Stimulated activated CD8-positive, alpha-beta memory T cell treated with anti-CD3 and anti-CD28 coated beads, Interleukin-15, amount 100 ng/mL, for 4 hours (primary cell): ENCODE data around the gene R3HCC1L.

Source experiments
- DNase-seq, 2 donors: peaks; one replicate each; pipeline ENCODE4 v3.0.0-alpha.2; 2020; ENCODE audit warnings: low read depth in 2 of 2

The R3HCC1L gene

DNA sequence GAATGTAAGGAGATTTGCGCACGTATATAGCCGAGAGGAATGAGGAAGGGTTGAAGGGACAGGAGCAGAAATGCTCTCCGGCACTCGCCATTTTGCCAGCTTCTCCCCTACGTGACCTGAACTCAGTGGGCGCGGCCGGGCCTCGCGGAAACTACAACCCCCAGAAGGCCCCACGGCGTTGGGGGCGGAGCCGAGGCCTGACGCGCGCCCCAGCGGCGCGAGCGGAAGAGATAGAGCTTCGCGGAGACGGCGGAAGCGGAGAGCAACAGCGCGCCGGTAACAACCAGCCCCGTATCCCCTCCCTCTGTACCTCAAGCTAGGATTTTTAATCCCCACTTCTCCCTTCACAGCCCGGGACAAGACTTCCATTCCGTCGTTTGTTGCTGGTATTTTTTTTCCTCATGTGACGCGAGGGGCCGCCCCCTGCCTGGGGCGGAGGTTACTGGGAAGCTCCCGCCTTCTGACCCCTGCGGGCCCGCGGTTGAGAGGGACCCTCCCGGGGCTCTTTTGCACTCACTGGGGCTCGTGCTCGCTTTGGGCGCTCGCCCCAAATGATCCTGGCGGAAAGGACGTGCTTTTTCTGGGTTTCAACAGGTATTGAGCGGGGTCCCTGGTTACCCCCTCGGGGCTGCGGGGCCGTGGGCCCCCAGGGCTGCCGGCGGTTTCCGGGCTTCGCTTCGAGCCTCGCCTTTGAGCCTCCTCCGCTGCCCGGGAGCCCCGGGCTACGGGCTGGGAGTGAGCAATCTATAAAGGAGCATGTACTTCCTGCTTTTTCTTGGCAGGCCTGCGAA is at the start of gene R3HCC1L:
Gene R3HCC1L (plus strand): TSS at position 227 of the 791 bp plus-strand sequence. CDS start 73,458 bp downstream, outside the sequence.
- DNase-seq = peak; percentile 81 to 86

DNA sequence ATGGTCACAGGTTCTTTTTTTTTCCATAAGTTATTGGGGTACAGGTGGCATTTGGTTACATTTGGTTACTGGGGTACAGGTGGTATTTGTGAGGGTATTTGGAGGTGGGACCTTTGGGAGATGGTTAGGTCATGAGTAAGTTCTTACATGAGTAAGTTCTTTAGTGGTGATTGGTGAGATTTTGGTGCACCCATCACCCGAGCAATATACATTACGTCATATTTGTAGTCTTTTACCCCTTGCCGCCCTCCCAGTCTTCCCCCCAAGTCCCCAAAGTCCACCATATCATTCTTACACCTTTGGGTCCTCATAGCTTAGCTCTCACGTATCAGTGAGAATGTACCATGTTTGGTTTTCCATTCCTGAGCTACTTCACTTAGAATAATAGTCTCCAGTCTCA is 49.2 kb upstream of the R3HCC1L start:
- DNase-seq = no peak

DNA sequence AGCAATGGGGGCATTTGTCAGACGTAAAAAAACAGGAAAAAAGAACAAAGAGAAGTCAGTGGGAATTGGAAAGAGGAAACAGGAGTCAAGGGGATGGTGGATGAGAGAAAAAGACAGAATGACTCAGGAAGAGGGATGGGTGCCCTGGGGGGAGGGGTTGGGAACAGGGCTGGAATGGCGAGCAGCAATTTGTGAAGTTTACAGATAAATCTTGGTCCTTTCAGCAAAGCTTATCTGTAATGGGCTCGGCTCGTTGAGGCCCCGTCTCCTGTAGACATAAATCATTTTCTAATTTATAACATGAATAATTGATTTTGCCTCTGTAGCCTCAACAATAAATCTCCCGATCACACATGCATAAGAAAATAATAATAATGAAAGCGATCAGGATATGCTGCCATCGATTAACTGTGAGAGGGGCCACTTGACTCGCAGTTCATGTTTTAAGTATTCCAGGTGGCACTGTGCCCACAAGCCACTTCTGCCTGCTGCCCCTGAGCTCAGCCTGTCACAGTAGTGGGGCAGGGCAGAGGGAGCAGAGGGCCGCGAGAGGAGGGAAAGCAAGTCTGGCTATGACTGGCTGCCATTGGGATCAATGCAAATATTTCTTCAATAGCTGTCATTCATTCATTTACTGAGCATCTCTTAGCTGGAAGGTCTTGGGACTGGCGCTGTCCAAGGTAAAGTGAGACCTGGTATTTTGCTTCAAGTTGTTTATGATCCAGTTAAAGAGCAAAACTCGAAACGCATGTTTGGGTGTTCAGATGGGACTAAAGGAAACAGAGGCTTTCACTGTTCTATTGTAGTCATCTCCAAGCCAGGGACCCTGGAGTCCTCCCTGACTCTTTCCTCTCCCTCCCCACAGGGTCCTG is 47.4 kb upstream of the R3HCC1L start:
- no peak for DNase-seq

DNA sequence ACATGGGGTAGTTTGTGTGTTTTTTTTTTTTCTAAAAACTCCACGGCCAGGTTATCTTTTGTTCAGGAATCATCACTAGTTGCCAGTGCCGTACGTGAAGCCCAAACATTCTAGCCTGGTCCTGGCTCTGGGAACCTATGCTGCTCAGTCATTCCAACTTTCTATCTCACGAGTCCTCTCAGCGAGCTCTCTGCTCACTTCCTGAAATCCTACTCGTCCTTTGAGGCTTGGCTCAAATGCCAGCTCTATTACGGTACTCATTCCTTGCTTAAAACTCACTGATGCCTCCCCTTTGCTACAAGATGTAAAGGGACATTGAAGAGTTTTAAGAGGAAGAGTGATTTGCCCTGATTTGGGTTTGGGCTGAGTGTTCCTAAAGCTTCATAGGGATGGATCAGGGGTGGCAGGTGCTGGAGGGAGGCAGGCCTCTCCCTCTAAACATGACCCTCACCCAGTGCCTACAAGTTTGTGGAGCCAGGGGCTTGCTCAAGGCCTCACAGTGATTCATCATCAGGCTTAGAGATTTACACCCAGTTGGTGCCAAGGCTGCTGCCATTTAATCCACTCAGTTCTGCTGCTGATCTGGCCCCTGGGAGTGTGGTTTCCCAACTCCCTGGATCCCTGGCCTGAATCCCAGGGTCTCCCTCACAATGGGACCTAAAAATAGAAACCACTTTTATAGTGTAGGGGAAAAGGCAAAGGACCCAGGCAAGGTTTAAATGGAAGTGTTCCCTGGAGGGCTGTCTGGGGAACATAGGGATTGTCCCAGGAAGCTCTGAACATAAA is 46.1 kb upstream of the R3HCC1L start:
- no peak for DNase-seq

DNA sequence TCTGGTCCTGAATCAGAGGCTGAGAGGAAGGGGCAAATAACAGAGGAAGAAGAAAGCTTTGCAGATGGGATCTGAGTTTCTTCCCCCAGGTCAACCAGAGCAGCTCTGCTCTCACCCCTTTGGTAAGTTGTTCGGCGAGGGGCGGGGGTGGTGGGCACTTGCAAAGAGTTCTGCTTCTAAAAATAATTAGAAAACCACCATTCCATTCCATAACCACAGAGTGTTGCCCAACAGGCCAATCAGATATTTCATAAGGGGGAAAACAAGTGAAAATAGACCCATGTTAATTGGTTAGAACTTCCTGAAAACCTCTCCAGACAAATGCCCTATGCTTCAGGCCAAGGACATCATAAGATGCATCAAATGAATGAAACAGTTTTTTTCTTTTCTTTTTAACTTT is 43.6 kb upstream of the R3HCC1L start:
- no peak for DNase-seq

DNA sequence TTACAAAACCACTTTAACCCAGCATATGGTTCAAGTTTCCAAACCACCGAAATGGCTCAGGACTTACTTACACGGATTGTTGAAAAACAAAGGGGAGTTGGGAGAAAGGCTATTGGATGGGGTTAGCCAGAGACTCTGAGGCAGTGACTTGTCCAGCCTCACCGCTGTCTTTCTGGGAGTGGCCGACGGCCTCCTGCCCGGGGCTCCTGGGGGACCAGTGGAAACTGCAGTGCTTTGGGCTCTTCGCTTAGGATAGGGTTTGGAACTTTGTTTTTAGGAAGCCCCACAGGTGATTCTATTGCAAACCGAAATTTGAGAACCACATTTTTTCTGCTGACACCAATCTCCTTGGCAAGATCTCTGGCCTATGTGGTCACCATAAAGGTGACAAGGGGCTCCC is 38.1 kb upstream of the R3HCC1L start:
- no peak for DNase-seq

DNA sequence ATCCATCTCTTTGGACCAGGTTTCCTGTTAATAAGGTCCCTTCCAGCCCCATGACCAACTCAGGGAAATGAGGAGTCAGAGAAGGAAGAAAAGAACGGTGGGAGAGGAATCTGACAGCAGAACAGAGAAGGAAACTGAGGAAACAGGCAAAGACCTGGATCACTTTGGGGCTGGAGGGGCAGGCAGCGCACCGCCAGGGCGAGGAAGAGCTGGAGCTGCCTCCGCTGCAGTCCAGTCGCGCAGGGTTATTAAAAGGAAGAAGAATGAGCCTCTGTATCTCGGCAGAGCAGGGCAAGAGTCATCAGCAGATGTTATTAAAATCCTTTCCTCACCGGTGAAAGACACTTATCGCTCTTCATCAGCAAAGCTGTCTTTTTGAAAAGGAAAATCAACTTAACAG is 37.7 kb upstream of the R3HCC1L start:
- no peak for DNase-seq

DNA sequence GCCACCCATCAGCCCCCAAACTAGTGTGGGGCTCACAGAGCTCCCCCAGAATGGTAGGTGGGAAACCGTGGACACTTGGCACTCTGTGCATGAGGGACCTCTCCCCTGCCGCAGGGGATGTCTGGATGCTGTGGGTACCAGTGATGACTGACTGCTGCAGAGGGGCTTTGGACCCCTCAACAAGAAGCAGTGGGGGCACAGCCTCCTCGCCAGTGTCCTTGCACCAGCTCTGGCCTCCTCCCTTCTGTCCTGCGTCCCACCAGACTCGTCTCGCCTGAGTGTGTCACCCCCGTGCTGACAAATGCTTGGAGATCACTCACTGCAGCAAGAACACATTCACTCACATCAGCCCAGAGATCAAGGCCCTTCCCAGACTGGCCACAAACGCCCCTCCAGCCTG is 37.3 kb upstream of the R3HCC1L start:
- DNase-seq = no peak

DNA sequence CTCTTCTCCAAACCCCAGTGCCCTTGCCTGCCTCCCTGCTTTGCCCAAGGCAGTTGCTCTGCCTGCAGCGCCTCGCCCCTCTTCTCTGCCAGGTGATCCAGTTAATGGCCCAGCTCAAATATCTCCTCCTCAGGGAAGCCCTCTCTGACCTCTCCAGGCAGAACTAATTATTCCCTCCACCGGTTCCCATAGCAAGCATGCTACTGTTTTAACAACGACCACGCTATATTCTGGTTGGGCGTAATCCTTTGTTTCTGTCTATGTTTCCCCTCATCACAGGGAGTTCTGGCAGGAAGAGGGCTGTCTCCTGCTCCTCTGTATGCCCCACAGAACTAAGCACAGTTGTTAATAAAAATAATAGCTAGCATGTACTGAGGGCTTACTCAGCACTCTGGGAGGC is 36.8 kb upstream of the R3HCC1L start:
- DNase-seq = no peak

DNA sequence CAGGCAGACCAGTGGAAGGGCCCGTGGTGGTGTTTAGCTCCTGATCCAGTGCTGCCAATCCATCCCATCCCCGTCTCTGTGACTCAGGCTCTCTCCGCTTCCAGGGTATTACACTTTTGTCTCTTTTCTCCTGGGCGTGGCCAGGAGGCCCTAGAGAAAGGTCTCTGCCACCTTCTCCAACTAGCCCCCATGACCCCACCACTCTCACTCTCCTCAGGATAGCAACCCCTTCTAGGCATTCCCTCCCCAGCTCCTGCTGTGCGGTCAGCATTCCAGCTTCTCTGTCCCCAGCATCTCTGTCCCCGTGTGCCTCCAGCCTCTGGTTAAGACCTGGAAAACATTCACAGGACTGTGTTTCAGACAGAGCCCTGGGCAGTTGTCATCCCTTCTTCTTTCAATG is 36.2 kb upstream of the R3HCC1L start:
- DNase-seq = no peak

DNA sequence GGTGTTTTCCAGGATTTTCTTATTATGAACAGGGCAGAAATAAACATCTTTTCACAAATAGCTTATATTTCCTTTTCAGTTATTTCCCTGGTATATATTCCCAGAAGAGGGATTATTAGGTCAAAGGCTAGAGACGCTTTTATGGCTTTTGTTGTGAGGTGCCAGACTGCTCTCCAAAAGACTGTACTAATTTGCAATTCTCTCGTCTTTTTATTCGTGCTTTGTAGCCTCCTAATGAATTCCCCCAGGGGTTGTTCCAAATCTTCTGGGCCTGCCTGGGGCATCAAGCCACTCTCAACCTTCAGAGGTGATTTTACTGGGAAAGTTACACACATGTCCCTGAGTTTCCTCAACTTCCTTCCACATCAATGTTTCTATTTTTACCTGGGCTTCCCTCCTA is 34.0 kb upstream of the R3HCC1L start:
- DNase-seq = no peak

DNA sequence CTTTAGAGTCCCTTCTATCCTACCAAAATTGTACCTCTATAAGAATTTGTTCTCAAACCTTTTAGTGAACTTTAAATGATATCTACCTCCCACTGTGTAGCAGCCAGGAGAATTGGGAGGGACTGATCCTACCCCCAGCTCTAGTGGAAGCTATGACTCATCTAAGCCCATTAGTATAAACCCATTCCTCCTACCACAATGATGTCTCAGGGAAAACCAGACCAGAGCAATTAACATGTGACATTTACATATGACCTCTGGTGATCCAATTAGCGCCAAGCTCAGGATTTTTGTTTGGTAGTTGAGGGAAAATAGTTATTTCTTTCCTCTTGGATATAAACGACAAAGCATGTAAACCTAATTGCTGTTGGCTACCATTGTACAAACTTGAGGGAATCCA is 33.1 kb upstream of the R3HCC1L start:
- no peak for DNase-seq

DNA sequence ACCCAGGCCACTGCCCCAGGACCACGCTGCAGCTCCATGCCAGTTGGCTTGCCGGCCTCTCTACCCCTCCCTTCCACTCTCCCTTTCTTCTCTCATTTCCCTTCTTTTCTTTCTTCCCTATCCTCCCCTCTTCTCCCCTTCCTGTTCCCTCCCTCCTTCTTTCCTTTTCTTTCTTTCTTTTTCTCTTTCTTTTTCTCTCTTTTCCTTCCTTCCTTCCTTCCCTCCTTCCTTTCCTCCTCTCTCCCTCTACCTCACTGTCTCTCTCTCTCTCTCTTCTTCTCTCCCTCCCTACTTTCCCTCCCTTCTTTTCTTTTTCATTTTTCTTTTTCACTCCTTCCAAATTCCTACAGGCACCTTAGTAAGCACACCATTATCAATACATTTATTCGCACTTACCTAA is 30.3 kb upstream of the R3HCC1L start:
- DNase-seq = no peak

DNA sequence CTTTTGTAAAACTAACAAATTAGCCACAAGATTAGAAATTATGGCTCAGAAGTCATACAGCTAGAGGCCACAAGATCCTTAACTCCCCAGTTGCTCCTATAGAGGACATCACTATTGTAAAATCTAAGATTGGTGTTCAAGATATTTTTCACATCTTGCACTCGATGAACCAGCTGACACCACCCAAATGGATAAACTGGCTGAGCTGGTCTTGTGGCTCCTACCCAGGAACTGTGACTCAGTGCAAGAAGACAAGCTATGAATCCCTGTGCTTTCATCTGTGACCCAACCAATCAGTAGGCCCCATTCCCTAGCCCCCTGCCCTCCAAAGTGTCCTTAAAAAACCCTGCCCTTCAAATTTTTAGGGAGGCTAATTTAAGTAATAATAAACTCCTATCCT is 27.9 kb upstream of the R3HCC1L start:
- no peak for DNase-seq

DNA sequence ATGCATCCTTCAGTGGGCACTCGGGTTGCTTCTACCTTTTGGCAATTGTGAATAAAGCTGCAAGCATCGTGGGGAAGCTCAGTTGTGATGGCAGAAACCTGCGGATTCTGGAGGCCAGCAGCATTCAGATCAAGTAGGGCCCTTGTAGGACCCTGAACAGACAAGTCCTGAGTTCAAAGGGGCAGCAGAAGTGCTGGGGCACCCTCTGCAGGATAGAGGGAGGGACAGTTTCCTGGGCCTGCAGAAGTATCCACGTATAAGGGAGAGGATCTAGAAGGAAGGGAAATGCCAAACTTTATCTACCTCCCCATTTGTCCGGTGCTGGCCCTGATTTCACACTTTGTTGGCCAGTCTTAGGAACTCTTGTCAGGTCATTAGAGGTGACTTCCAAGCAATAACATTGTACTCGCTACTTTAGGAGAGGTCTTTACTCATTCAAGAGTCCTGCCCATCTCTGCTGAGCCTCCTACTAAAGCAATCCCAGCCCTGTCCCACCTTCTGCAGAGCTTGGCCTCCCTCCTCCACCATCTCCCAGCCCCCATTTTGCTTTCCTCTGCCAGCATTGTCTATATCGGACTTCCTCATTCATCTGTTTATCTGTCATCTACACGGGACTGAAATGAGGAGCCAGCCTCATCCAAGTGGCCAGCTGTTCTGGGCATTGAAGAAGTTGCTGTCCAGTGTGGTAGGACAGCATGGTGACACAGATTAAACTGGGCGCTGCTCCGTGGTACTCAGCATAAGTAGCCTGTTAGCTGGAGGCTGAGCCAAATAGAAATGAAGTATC is 26.6 kb upstream of the R3HCC1L start:
- DNase-seq = no peak

DNA sequence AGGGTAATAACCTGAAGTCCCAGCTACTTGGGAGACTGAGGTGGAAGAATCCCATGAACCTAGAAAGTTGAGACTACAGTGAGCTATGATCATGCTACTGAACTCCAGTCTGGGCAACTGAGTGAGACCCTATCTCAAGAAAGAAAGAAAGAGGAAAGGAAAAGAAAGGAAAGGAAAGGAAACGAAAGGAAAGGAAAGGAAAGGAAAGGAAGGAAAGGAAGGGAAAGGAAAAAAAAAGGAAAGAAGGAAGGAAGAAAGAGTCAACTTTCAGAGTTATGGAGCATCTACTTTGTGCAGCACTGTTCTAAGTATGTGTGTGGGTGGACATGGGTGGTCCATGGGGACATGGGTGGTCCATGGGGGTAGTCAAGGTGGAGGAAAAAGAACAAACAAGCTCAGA is 24.1 kb upstream of the R3HCC1L start:
- DNase-seq = no peak

DNA sequence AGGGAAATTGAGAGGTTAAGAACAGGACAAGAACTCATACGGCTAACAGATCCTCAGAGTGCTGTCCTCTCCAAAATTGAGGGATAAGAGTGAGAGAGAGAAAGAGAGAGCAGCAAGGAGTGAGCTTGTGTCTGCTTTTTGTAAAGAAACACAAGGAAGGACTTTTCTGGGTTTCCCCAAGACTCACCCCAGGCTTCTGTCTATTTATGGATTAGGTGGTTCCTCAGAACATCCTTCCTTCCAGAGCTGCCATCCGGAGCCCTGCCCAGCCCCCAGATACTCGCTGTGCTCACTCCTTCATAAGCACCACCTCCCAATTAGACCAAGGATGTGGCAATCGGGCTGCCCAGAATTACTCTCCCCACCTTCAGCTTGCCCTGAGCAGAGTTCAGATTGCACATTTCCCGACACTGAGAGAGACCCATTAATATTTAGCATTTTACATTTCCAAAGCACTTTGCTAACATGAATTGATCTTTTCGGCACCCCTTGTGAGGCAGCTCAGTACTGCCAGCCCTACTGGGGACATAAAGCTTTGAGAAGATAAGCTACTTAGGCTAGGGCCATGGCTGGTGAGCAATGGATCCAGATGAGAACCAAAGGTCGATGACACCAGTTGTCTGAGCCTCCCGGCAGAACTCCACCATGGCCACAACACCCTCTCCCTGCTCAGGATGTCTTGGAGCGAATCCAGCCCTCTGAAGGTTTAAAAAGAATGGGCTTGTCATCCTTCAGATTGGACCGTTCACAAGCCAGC is 19.2 kb upstream of the R3HCC1L start:
- DNase-seq = no peak

DNA sequence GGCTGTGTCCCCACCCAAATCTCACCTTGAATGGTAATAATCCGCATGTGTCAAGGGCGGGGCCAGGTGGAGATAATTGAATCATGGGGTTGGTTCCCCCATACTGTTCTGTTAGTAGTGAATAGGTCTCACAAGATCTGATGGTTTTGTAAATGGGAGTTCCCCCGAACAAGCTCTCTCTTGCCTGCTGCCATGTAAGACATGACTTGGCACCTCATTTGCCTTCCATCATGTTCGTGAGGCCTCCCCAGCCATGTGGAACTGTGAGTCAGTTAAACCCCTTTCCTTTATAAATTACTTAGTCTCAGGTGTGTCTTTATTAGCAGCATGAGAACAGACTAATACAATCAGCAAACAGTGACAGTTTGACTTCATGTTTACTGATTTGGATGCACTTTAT is 14.6 kb upstream of the R3HCC1L start:
- no peak for DNase-seq

DNA sequence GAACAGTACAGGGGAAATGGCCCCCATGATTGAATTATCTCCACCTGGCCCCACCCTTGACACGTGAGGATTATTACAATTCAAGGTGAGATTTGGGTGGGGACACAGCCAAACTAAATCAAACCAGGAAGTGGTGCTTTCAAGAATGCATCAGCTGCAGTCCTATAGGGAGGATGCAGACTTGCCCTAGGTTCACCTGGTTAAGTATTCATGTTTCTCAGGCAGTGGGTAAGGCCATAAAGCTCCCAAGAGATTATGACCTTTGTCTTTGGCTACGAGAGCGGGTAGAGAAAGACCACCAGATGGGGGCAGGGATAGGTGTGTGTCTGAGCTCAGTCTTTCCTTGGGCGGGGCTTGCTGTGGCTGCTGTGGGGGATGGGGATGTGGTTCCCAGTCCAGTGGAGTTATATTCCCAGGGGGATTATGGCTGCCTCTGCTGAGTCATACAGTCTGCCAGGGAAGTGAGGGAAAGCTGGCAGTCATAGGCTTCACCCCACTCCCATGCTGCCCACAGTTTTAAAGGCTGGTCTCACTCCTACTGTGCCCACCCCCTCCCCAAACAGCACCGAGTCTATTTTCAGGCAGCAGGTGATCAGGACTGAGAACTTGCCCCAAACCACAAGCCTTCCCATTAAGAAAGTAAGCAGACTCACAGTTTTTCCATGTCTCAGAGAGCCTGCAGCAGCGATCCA is 8.4 kb upstream of the R3HCC1L start:
- no peak for DNase-seq

DNA sequence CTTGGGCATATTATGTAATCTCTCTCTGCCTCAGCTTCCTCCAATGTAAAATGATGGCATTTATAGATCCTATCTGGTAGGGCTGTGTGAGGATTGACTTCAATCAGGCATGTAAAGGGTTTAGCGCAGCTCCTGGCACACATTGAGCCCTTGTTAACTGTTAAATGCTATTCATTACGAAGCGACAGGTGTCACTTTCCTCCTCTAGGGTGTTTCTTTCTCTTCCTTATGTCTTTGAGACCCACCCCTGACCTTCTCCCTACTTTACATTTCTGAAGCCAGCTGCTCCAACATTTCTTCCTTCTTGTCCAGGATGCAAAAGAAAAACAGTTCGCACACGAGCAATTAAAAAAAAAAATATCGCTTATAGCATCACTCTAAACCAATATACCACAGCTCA is 5.7 kb upstream of the R3HCC1L start:
- DNase-seq = no peak
